ENCODE results near the gene OR7G1.

OR7G1 gene

GRCh38 chr19:9115307-9115813 is at the start of gene OR7G1:
OR7G1 (minus strand) TSS chr19:9115763; CDS start chr19:9115763, 0 bp downstream.
- H3K9me3 ChIP-seq: no peaks in the 10 kb centered on the region
- H3K4me3 ChIP-seq: no peak within 1 kb of the TSS
- no peak within 1 kb of the TSS for H3K9ac ChIP-seq
- H4K20me1 ChIP-seq: no peaks in the 10 kb centered on the region
- H3K27me3 ChIP-seq: no peaks in the 10 kb centered on the region
- no peak for TF ChIP-seq Cebpa-rat (IDR thresholded peaks at IDR 0.05)
- H3K27ac ChIP-seq: no peak within 1 kb of the TSS
- no peaks in the 10 kb centered on the region for H3K4me1 ChIP-seq
- H3K36me3 ChIP-seq: no peaks in the 10 kb centered on the region
- no peak within 1 kb of the TSS for H3K4me2 ChIP-seq

- no peak overlapping the region for H3K9ac ChIP-seq
- peaks cover 77% of the 10 kb centered on the region for H3K36me3 ChIP-seq
- no peak for TF ChIP-seq Cebpa-rat (IDR thresholded peaks at IDR 0.05)
- peaks cover 23% of the 10 kb centered on the region for H3K9me3 ChIP-seq
- no peak overlapping the region for H3K27ac ChIP-seq
- peaks cover 27% of the 10 kb centered on the region; the same call in 1 of the 2 replicates for H4K20me1 ChIP-seq
- no peaks in the 10 kb centered on the region for H3K27me3 ChIP-seq
- no peak overlapping the region for H3K4me2 ChIP-seq
- no peaks in the 10 kb centered on the region for H3K4me1 ChIP-seq
- H3K4me3 ChIP-seq: no peak overlapping the region
Observed at GRCh38 chr19:9165261-9165660, 49.7 kb upstream of the OR7G1 start.

- Histone ChIP-seq H3K4me3 (no peak overlapping the region), H4K20me1 (peaks cover 43% of the 10 kb centered on the region; the same call in 1 of the 2 replicates), H3K4me1 (no peaks in the 10 kb centered on the region), H3K4me2 (no peak overlapping the region), H3K27ac (no peak overlapping the region), H3K27me3 (no peaks in the 10 kb centered on the region), H3K9ac (no peak overlapping the region), H3K9me3 (peaks cover 61% of the 10 kb centered on the region), H3K36me3 (peaks cover 100% of the 10 kb centered on the region)
- no peak for TF ChIP-seq Cebpa-rat (IDR thresholded peaks at IDR 0.05)
Observed at GRCh38 chr19:9161427-9161826, 45.9 kb upstream of the OR7G1 start.

- Histone ChIP-seq H3K27me3 (no peaks in the 10 kb centered on the region), H3K4me1 (no peaks in the 10 kb centered on the region), H3K9ac (no peak overlapping the region), H3K4me2 (no peak overlapping the region), H3K4me3 (no peak overlapping the region), H4K20me1 (peaks cover 59% of the 10 kb centered on the region), H3K27ac (no peak overlapping the region), H3K9me3 (peaks cover 76% of the 10 kb centered on the region), H3K36me3 (peaks cover 100% of the 10 kb centered on the region)
- TF ChIP-seq Cebpa-rat (IDR thresholded peaks at IDR 0.05): no peak
Observed at GRCh38 chr19:9159891-9160290, 44.3 kb upstream of the OR7G1 start.

GRCh38 chr19:9156304-9156703 is 40.7 kb upstream of the OR7G1 start:
- Histone ChIP-seq H3K4me3 (no peak overlapping the region), H3K4me1 (no peaks in the 10 kb centered on the region), H3K27me3 (no peaks in the 10 kb centered on the region), H3K36me3 (peaks cover 100% of the 10 kb centered on the region), H3K9ac (no peak overlapping the region), H3K4me2 (no peak overlapping the region), H4K20me1 (peaks cover 69% of the 10 kb centered on the region), H3K9me3 (peaks cover 99% of the 10 kb centered on the region), H3K27ac (no peak overlapping the region)
- no peak for TF ChIP-seq Cebpa-rat (IDR thresholded peaks at IDR 0.05)

- Histone ChIP-seq H4K20me1 (peaks cover 73% of the 10 kb centered on the region), H3K9me3 (peaks cover 99% of the 10 kb centered on the region), H3K36me3 (peaks cover 100% of the 10 kb centered on the region), H3K27me3 (no peaks in the 10 kb centered on the region), H3K4me2 (no peak overlapping the region), H3K9ac (no peak overlapping the region), H3K4me1 (no peaks in the 10 kb centered on the region), H3K4me3 (no peak overlapping the region), H3K27ac (no peak overlapping the region)
- TF ChIP-seq Cebpa-rat (IDR thresholded peaks at IDR 0.05): no peak
Observed at GRCh38 chr19:9155591-9155990, 40.0 kb upstream of the OR7G1 start.

GRCh38 chr19:9151367-9151766 is 35.8 kb upstream of the OR7G1 start:
- no peak for TF ChIP-seq Cebpa-rat (IDR thresholded peaks at IDR 0.05)
- H4K20me1 ChIP-seq: peaks cover 99% of the 10 kb centered on the region
- no peak overlapping the region for H3K9ac ChIP-seq
- no peak overlapping the region for H3K4me2 ChIP-seq
- H3K27me3 ChIP-seq: no peaks in the 10 kb centered on the region
- H3K4me3 ChIP-seq: no peak overlapping the region; the same call in 1 of the 2 replicates
- H3K9me3 ChIP-seq: peaks cover 99% of the 10 kb centered on the region
- H3K36me3 ChIP-seq: peaks cover 100% of the 10 kb centered on the region
- H3K4me1 ChIP-seq: no peaks in the 10 kb centered on the region
- no peak overlapping the region for H3K27ac ChIP-seq

GRCh38 chr19:9150650-9151049 is 35.1 kb upstream of the OR7G1 start:
- peaks cover 93% of the 10 kb centered on the region for H4K20me1 ChIP-seq
- H3K9me3 ChIP-seq: peaks cover 99% of the 10 kb centered on the region

GRCh38 chr19:9149997-9150396 is 34.4 kb upstream of the OR7G1 start:
- no peak overlapping the region for H3K9ac ChIP-seq
- H3K27ac ChIP-seq: no peak overlapping the region
- no peaks in the 10 kb centered on the region for H3K27me3 ChIP-seq
- H3K4me2 ChIP-seq: no peak overlapping the region
- peaks cover 90% of the 10 kb centered on the region for H4K20me1 ChIP-seq
- no peak overlapping the region for H3K4me3 ChIP-seq
- no peak for TF ChIP-seq Cebpa-rat (IDR thresholded peaks at IDR 0.05)
- H3K9me3 ChIP-seq: peaks cover 99% of the 10 kb centered on the region
- H3K4me1 ChIP-seq: no peaks in the 10 kb centered on the region
- H3K36me3 ChIP-seq: peaks cover 100% of the 10 kb centered on the region

More at GRCh38 chr19:9150650-9151049, 35.1 kb upstream of the OR7G1 start:
- no peak for TF ChIP-seq Cebpa-rat (IDR thresholded peaks at IDR 0.05)
- Histone ChIP-seq H3K9ac (no peak overlapping the region), H3K4me2 (no peak overlapping the region), H3K27me3 (no peaks in the 10 kb centered on the region), H3K27ac (no peak overlapping the region), H3K36me3 (peaks cover 100% of the 10 kb centered on the region), H3K4me1 (no peaks in the 10 kb centered on the region), H3K4me3 (no peak overlapping the region)

- H3K4me3 ChIP-seq: no peak overlapping the region
- H3K9ac ChIP-seq: no peak overlapping the region
- no peak overlapping the region for H3K4me2 ChIP-seq
- peaks cover 81% of the 10 kb centered on the region for H4K20me1 ChIP-seq
- no peaks in the 10 kb centered on the region for H3K4me1 ChIP-seq
- H3K9me3 ChIP-seq: peaks cover 100% of the 10 kb centered on the region
- no peak for TF ChIP-seq Cebpa-rat (IDR thresholded peaks at IDR 0.05)
- peaks cover 98% of the 10 kb centered on the region for H3K36me3 ChIP-seq
- no peaks in the 10 kb centered on the region for H3K27me3 ChIP-seq
- no peak overlapping the region for H3K27ac ChIP-seq
Observed at GRCh38 chr19:9148697-9149096, 33.1 kb upstream of the OR7G1 start.

GRCh38 chr19:9146882-9147281 is 31.3 kb upstream of the OR7G1 start:
- H3K9me3 ChIP-seq: peaks cover 98% of the 10 kb centered on the region
- H3K4me1 ChIP-seq: peaks cover 5% of the 10 kb centered on the region
- H3K4me2 ChIP-seq: no peak overlapping the region
- no peak for TF ChIP-seq Cebpa-rat (IDR thresholded peaks at IDR 0.05)
- peaks cover 95% of the 10 kb centered on the region for H3K36me3 ChIP-seq
- H4K20me1 ChIP-seq: peaks cover 67% of the 10 kb centered on the region
- no peaks in the 10 kb centered on the region for H3K27me3 ChIP-seq
- no peak overlapping the region for H3K9ac ChIP-seq
- H3K4me3 ChIP-seq: no peak overlapping the region
- H3K27ac ChIP-seq: no peak overlapping the region

Data from BLaER1 (cell line).